Fibroblast of peridontal ligament (primary cell): ENCODE data around the gene ADGB.

ENCODE experiments used
- DNase-seq: peaks from one replicate; pipeline ENCODE4 v3.0.0-alpha.2; 2010; ENCODE audit errors: extremely low read depth

The ADGB gene

GRCh38 chr6:146861029-146861563, 262.3 kb downstream of the ADGB start:
- no peak for DNase-seq

GRCh38 chr6:146861716-146862115, 262.9 kb downstream of the ADGB start:
- DNase-seq: no peak

- no peak for DNase-seq
Observed at GRCh38 chr6:146862508-146862919, 263.7 kb downstream of the ADGB start.

- no peak for DNase-seq
Observed at GRCh38 chr6:146864300-146864699, 265.5 kb downstream of the ADGB start.

- no peak for DNase-seq
Observed at GRCh38 chr6:146864885-146865284, 266.1 kb downstream of the ADGB start.
